Fibroblast of lung (primary cell): ENCODE measurements around the gene SMARCA2.

Experiments used
- EZH2 ChIP-seq: IDR thresholded peaks from 2 replicates; pipeline ENCODE4 v1.5.1; 2012; ENCODE audit warnings: low read length, control low read depth, mild to moderate bottlenecking; ENCODE audit errors: missing control alignments
- TF ChIP-seq, protein P1 (sequence below), 2 donors: IDR thresholded peaks in 1 of 2; conservative IDR thresholded peaks in 1 of 2; 1 replicate in 1 of 2; 2 replicates in 1 of 2; pipeline ENCODE4 v1.5.1; 2011 to 2012; ENCODE audit warnings: low read length in 2 of 2, control low read depth in 1 of 2, inconsistent platforms in 1 of 2, low read depth in 1 of 2, mild to moderate bottlenecking in 1 of 2

DNA sequence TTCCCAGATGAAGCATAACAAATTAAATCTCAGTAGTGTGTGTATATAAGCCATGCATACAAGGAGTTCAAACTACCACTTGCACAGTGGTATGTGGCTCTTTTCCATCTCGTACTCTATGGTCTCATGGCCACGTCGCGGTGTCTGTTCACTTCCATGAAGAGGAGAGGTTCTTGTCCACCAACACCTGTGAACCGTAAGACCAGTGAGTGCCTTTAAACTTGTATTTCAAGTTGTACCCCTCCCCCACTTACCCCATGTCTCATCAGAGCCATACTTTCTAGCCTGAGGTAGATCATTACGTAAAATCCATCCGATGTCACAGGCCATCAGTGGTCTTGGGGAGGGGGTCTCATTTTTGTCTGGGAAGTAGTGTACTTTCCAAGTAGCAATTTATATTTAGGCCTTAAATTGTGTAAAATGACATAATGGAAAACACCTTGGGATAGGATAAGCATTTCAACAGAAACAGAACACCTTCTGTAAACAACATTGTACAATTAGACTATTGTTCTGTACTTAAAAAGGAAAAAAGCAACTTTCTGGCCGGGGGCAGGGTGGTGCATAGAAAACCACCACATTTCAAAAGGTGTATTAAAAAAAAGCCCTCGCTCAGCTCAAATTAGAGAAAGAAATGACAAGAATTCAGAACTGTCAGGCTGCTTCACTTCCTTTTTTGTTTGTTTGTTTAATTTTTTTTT is 163.0 kb downstream of the SMARCA2 start:
- TF ChIP-seq, protein P1, sequence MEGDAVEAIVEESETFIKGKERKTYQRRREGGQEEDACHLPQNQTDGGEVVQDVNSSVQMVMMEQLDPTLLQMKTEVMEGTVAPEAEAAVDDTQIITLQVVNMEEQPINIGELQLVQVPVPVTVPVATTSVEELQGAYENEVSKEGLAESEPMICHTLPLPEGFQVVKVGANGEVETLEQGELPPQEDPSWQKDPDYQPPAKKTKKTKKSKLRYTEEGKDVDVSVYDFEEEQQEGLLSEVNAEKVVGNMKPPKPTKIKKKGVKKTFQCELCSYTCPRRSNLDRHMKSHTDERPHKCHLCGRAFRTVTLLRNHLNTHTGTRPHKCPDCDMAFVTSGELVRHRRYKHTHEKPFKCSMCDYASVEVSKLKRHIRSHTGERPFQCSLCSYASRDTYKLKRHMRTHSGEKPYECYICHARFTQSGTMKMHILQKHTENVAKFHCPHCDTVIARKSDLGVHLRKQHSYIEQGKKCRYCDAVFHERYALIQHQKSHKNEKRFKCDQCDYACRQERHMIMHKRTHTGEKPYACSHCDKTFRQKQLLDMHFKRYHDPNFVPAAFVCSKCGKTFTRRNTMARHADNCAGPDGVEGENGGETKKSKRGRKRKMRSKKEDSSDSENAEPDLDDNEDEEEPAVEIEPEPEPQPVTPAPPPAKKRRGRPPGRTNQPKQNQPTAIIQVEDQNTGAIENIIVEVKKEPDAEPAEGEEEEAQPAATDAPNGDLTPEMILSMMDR (conservative IDR thresholded peaks at IDR 0.05 in 1 of 2, IDR thresholded peaks at IDR 0.05 in 1 of 2; ENCODE audit: low read depth in 1 of 2, low read length in 2 of 2): no peak
- TF ChIP-seq EZH2: no peak
